Panc1 (cell line): ENCODE data around the gene CITED4. TPM values are rescaled to one million over a fixed set of nuclear protein-coding genes. Genes with fewer than 3 reads are reported as not detected.
A peak's percentile ranks its signal among the peaks of the same experiment; 100 is the strongest.

Experiments
- ATAC-seq: fragments of 200-7000 bp; cut with Tn5 transposase; 2 replicates; pipeline ENCODE4 v1.9.1; 2020; ENCODE audit warnings: mild to moderate bottlenecking, moderate library complexity
- BruUV-seq: library from RNA; stranded (reverse); fragments of 400-500 nt; replicated peaks from 2 replicates; lab custom pipeline; 2021; lab: Mats Ljungman, UMichigan
- CTCF ChIA-PET: fragments of 300-600 bp; sonication (Branson Sonifier 250); formaldehyde crosslinking; loops from one replicate; lab custom pipeline; 2022; ENCODE audit warnings: antibody characterized with exemption; lab: Charles Lee
- POLR2A ChIA-PET: fragments of 300-600 bp; sonication (Branson Sonifier 250); formaldehyde crosslinking; loops from one replicate; lab custom pipeline; 2022; ENCODE audit warnings: antibody characterized with exemption; lab: Charles Lee
- DNase-seq: peaks from one replicate; pipeline ENCODE4 v3.0.0-alpha.2; 2010; ENCODE audit warnings: low read depth, low spot score
- H3K27ac ChIP-seq: 2 replicates; pipeline ENCODE4 v1.5.1; 2011; ENCODE audit warnings: mild to moderate bottlenecking, low read length, inconsistent platforms
- H3K27me3 ChIP-seq: fragments of 200-500 bp; sonication (Bioruptor generic); 2 replicates; pipeline ENCODE4 v1.6.0; 2014; ENCODE audit warnings: low read length, inconsistent platforms; ENCODE audit not compliant: control insufficient read depth, insufficient read depth
- H3K36me3 ChIP-seq: fragments of 200-500 bp; sonication (Bioruptor generic); 2 replicates; pipeline ENCODE4 v1.5.1; 2014; ENCODE audit warnings: inconsistent platforms, mild to moderate bottlenecking, low read length, moderate library complexity; ENCODE audit not compliant: control insufficient read depth, insufficient read depth
- H3K4me1 ChIP-seq: 2 replicates; pipeline ENCODE4 v1.5.1; 2011; ENCODE audit warnings: inconsistent platforms, mild to moderate bottlenecking, low read length, moderate library complexity; ENCODE audit not compliant: control insufficient read depth, insufficient read depth
- H3K4me3 ChIP-seq, 2 experiments: 2 replicates each; pipeline ENCODE4 v1.5.1; 2011 to 2012; ENCODE audit warnings: low read depth in 2 of 2, low read length in 2 of 2, mild to moderate bottlenecking in 2 of 2, inconsistent platforms in 1 of 2, moderate library complexity in 1 of 2
- H3K9me3 ChIP-seq: fragments of 200-500 bp; sonication (Bioruptor generic); 2 replicates; pipeline ENCODE4 v1.5.1; 2014; ENCODE audit warnings: low read depth, mild to moderate bottlenecking, inconsistent platforms, low read length, moderate library complexity; ENCODE audit not compliant: control insufficient read depth, insufficient read depth
- POLR2AphosphoS5 ChIP-seq: IDR thresholded peaks from 2 replicates; pipeline ENCODE4 v1.6.1; 2012; ENCODE audit warnings: mild to moderate bottlenecking, low read depth, low read length, moderate library complexity
- SIN3A ChIP-seq: IDR thresholded peaks from 2 replicates; pipeline ENCODE4 v1.6.1; 2012; ENCODE audit warnings: low read depth, mild to moderate bottlenecking, low read length, moderate library complexity, borderline replicate concordance; ENCODE audit not compliant: insufficient read depth
- TCF7L2 ChIP-seq: IDR thresholded peaks from 2 replicates; pipeline ENCODE4 v1.6.1; 2011; ENCODE audit warnings: mild to moderate bottlenecking, low read depth, low read length, inconsistent platforms
- in situ Hi-C: cut with HindIII; loops from 2 replicates; pipeline ENCODE4 v1.10.0; 2016; ENCODE audit warnings: low sequenced_read_pairs, low pct_unique_long_range_greater_than_20kb
- intact Hi-C: fragments of 100-400 bp; cut with micrococcal nuclease; formaldehyde crosslinking; loops from one replicate; pipeline ENCODE4 v1.10.0; 2022; ENCODE audit not compliant: unreplicated experiment
- total RNA-seq: library from RNA; stranded (reverse); gene quantifications from one replicate; pipeline ENCODE4 v1.2.1, GENCODE V29; 2021; ENCODE audit not compliant: unreplicated experiment
- TF ChIP-seq, protein P1 (sequence below), 2 experiments: IDR thresholded peaks; 2 replicates each; pipeline ENCODE4 v1.6.1; 2011 to 2012; ENCODE audit warnings: low read depth in 2 of 2, control low read depth in 1 of 2, low read length in 1 of 2, mild to moderate bottlenecking in 1 of 2, moderate library complexity in 1 of 2; ENCODE audit not compliant: insufficient read depth in 1 of 2
- TF ChIP-seq, protein P2 (sequence below): fragments of 450-650 bp; IDR thresholded peaks from 2 replicates; pipeline ENCODE4 v1.5.1; 2017; ENCODE audit warnings: mild to moderate bottlenecking

The CITED4 gene
- total RNA-seq, 1 experiment from 2014 or later, result 145 TPM

DNA sequence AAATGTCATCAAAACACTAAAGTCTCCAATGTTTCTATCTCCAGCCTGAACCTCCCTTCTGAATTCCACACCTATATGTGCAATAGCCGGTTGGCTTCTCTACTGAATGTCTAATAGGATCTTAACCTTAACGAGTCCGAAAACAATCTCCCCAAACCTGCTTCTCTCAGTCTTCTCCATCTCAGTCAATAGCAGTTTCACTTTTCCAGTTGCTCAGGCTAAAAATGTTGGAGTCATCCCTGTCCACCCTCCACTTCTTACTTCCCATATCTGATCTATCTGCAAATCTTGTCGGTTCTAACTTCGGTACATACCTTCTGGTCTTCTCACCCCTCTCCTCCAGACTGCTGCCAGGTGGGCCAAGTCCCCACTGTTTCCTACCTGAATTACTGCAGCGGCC, 25.5 kb upstream of the CITED4 start:
- Histone ChIP-seq H3K36me3 (no peaks in the 10 kb centered on the region), H3K4me3 (no peak overlapping the region), H3K27ac (peak overlapping the region; percentile 64), H3K9me3 (no peaks in the 10 kb centered on the region), H3K27me3 (no peaks in the 10 kb centered on the region), H3K4me1 (peaks cover 12% of the 10 kb centered on the region; the same call in 1 of the 2 replicates)
- no TSS peak for BruUV-seq
- ChIA-PET POLR2A (interaction anchor here (0.6 kb wide), 1 partner anchor 30 kb away, joined by 4 read pairs; no protein-coding TSS in a partner anchor), CTCF (interaction anchor here (0.5 kb wide), 1 partner anchor 13 kb away, joined by 5 read pairs; no protein-coding TSS in a partner anchor)
- in situ Hi-C loops (no loop called here), intact Hi-C loops (no loop called here)
- no peak for ATAC-seq
- no peak for DNase-seq
- no peak for TF ChIP-seq POLR2AphosphoS5

DNA sequence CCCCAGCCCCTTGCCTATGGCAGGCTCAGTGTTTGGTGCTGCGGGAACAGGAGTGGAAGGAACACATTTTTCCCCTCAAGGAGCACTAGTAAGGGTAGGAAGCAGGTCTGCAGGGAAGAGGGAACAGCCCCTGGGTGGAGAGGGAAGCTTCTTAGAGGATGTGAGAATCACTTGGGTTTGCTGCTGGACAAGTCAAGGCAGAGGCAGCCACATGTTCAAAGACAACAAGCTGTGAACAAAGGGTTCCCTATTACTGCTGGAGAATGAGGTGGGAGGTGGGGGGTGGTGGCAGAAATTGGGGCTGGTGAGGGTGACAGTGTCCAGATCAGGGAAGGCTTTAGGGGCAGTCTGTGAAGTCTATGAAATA, 24.8 kb upstream of the CITED4 start:
- ChIA-PET CTCF (interaction anchor here (0.5 kb wide), 1 partner anchor 12 kb away, joined by 5 read pairs; no protein-coding TSS in a partner anchor), POLR2A (no interaction called here)
- TF ChIP-seq SIN3A (no peak), TCF7L2 (no peak), POLR2AphosphoS5 (no peak)
- TF ChIP-seq, protein P1, sequence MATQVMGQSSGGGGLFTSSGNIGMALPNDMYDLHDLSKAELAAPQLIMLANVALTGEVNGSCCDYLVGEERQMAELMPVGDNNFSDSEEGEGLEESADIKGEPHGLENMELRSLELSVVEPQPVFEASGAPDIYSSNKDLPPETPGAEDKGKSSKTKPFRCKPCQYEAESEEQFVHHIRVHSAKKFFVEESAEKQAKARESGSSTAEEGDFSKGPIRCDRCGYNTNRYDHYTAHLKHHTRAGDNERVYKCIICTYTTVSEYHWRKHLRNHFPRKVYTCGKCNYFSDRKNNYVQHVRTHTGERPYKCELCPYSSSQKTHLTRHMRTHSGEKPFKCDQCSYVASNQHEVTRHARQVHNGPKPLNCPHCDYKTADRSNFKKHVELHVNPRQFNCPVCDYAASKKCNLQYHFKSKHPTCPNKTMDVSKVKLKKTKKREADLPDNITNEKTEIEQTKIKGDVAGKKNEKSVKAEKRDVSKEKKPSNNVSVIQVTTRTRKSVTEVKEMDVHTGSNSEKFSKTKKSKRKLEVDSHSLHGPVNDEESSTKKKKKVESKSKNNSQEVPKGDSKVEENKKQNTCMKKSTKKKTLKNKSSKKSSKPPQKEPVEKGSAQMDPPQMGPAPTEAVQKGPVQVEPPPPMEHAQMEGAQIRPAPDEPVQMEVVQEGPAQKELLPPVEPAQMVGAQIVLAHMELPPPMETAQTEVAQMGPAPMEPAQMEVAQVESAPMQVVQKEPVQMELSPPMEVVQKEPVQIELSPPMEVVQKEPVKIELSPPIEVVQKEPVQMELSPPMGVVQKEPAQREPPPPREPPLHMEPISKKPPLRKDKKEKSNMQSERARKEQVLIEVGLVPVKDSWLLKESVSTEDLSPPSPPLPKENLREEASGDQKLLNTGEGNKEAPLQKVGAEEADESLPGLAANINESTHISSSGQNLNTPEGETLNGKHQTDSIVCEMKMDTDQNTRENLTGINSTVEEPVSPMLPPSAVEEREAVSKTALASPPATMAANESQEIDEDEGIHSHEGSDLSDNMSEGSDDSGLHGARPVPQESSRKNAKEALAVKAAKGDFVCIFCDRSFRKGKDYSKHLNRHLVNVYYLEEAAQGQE (IDR thresholded peaks at IDR 0.05; ENCODE audit: insufficient read depth in 1 of 2, low read depth in 2 of 2, low read length in 1 of 2), result no peak
- TF ChIP-seq, protein P2, sequence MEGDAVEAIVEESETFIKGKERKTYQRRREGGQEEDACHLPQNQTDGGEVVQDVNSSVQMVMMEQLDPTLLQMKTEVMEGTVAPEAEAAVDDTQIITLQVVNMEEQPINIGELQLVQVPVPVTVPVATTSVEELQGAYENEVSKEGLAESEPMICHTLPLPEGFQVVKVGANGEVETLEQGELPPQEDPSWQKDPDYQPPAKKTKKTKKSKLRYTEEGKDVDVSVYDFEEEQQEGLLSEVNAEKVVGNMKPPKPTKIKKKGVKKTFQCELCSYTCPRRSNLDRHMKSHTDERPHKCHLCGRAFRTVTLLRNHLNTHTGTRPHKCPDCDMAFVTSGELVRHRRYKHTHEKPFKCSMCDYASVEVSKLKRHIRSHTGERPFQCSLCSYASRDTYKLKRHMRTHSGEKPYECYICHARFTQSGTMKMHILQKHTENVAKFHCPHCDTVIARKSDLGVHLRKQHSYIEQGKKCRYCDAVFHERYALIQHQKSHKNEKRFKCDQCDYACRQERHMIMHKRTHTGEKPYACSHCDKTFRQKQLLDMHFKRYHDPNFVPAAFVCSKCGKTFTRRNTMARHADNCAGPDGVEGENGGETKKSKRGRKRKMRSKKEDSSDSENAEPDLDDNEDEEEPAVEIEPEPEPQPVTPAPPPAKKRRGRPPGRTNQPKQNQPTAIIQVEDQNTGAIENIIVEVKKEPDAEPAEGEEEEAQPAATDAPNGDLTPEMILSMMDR, result no peak
- no TSS peak for BruUV-seq
- peaks cover 12% of the 10 kb centered on the region; the same call in 1 of the 2 replicates for H3K4me1 ChIP-seq
- no peaks in the 10 kb centered on the region for H3K36me3 ChIP-seq
- H3K4me3 ChIP-seq, result no peak overlapping the region
- H3K27ac ChIP-seq, result peak overlapping the region; percentile 5
- H3K27me3 ChIP-seq, result no peaks in the 10 kb centered on the region
- intact Hi-C loops (no loop called here), in situ Hi-C loops (no loop called here)
- ATAC-seq (no peak), DNase-seq (no peak)
- H3K9me3 ChIP-seq, result no peaks in the 10 kb centered on the region

DNA sequence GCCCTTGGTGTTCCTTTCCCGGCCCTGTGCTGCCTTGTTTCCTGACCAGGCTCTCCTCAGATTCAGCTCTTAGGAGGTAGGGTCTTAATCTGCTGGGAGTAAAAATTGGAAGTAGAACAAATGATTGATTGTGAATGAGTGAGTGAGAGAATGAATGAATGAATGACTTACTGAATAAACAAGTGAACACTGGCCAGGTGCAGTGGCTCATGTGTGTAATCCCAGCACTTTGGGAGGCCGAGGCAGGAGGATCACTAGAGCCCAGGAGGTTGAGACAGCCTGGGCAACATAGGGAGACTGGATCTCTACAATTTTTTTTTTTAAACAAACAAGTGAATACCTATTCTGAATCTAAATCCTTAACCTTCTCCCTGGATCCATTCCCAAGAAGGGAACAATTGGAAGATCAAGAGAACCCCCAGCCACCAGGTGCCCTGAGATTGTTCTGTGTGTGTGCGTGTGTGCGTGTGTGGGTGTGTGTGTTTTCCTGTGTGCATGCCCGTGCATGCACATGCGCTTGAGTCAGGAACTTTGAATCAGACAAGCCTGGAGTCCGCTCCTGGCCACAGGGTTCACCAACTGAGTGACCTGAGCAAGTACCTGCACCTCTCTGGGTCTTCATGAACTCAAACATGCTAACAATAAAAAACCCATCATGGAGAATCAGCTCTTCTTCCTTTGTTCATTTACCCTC, 24.3 kb upstream of the CITED4 start:
- DNase-seq, result no peak
- Histone ChIP-seq H3K9me3 (no peaks in the 10 kb centered on the region), H3K4me3 (no peak overlapping the region), H3K27ac (peak overlapping the region; percentile 70), H3K4me1 (peaks cover 12% of the 10 kb centered on the region; the same call in 1 of the 2 replicates), H3K27me3 (no peaks in the 10 kb centered on the region), H3K36me3 (no peaks in the 10 kb centered on the region)
- no TSS peak for BruUV-seq
- no peak for ATAC-seq
- CTCF ChIA-PET, result no interaction called here
- POLR2A ChIA-PET, result no interaction called here
- intact Hi-C loops (no loop called here), in situ Hi-C loops (no loop called here)
- TF ChIP-seq, protein P1 (IDR thresholded peaks at IDR 0.05; ENCODE audit: insufficient read depth in 1 of 2, low read depth in 2 of 2, low read length in 1 of 2), result no peak
- TF ChIP-seq POLR2AphosphoS5 (no peak), SIN3A (no peak), TCF7L2 (no peak)
- TF ChIP-seq, protein P2, result no peak
